ENCODE measurements around the gene TCF15. TPM values are rescaled to one million over a fixed set of nuclear protein-coding genes. Genes with fewer than 3 reads are reported as not detected.

Gene TCF15
- total and polyA plus RNA-seq, 2 of the 13 experiments (the other 11 are each of a cell fraction or from before 2014, with no cell fraction given) = not detected

- TF ChIP-seq ZBTB4 (CRISPR knock-in tag; IDR thresholded peaks at IDR 0.05; ENCODE audit: borderline replicate concordance) (no peak), ZHX2 (IDR thresholded peaks at IDR 0.05; ENCODE audit: low read depth) (peak; percentile 71), ZHX2 (CRISPR knock-in tag; IDR thresholded peaks at IDR 0.05; ENCODE audit: borderline replicate concordance) (no peak), KDM4B (CRISPR knock-in tag; IDR thresholded peaks at IDR 0.05) (peak; percentile 53; the same call in 1 of the 2 replicates), HNF4A (CRISPR knock-in tag; IDR thresholded peaks at IDR 0.05) (peak; percentile 87), ATF2 (CRISPR knock-in tag; IDR thresholded peaks at IDR 0.05) (peak; percentile 92), KDM5A (IDR thresholded peaks at IDR 0.05; ENCODE audit: borderline replicate concordance, low read length) (peak; percentile 57; the same call in 1 of the 2 replicates), TMF1 (CRISPR knock-in tag; IDR thresholded peaks at IDR 0.05; ENCODE audit: low read depth) (0 out of 2 replicates have a peak, but pooled peaks have one; percentile 50), ADNP (CRISPR knock-in tag; IDR thresholded peaks at IDR 0.05) (peak; percentile 80), SKIL (CRISPR knock-in tag; IDR thresholded peaks at IDR 0.05; ENCODE audit: borderline replicate concordance) (peak; percentile 67; the same call in 1 of the 2 replicates), ELF4 (CRISPR knock-in tag; IDR thresholded peaks at IDR 0.05; ENCODE audit: borderline replicate concordance) (0 out of 2 replicates have a peak, but pooled peaks have one; percentile 71), PLSCR1 (CRISPR knock-in tag; IDR thresholded peaks at IDR 0.05; ENCODE audit: borderline replicate concordance) (no peak)
Measured at GRCh38 chr20:645318-646106, 35.4 kb upstream of the TCF15 start (continued).

All from HepG2 (cell line).